Loucy (cell line): ENCODE data around the gene TGDS.
A peak's percentile ranks its signal among the peaks of the same experiment; 100 is the strongest.

Experiments used
- H2AFZ ChIP-seq: fragments of 200-600 bp; sonication (generic); 2 replicates; pipeline ENCODE4 v1.6.0; 2016; ENCODE audit warnings: antibody characterized with exemption, mild to moderate bottlenecking, low read length, moderate library complexity
- H3F3A ChIP-seq: fragments of 200-600 bp; 2 replicates; pipeline ENCODE4 v1.6.0; 2016; ENCODE audit warnings: antibody characterized with exemption, low read depth, mild to moderate bottlenecking
- H3K27me3 ChIP-seq: fragments of 200-600 bp; sonication (generic); 2 replicates; pipeline ENCODE4 v1.6.1; 2014; ENCODE audit warnings: low read length, mild to moderate bottlenecking; ENCODE audit not compliant: insufficient read depth, poor library complexity, severe bottlenecking
- H3K36me3 ChIP-seq: fragments of 200-600 bp; sonication (generic); 2 replicates; pipeline ENCODE4 v1.6.1; 2016; ENCODE audit warnings: low read length; ENCODE audit not compliant: insufficient read depth
- H3K4me1 ChIP-seq: fragments of 200-600 bp; sonication (generic); 2 replicates; pipeline ENCODE4 v1.5.1; 2014; ENCODE audit warnings: low read length, mild to moderate bottlenecking; ENCODE audit not compliant: insufficient read depth, poor library complexity, severe bottlenecking
- H3K4me2 ChIP-seq: fragments of 200-600 bp; sonication (generic); 2 replicates; pipeline ENCODE4 v1.6.0; 2014; ENCODE audit warnings: antibody characterized with exemption, low read length, low read depth, mild to moderate bottlenecking; ENCODE audit not compliant: poor library complexity, severe bottlenecking
- H3K4me3 ChIP-seq: fragments of 200-600 bp; sonication (generic); 2 replicates; pipeline ENCODE4 v1.5.1; 2014; ENCODE audit warnings: low read length, mild to moderate bottlenecking, mixed read lengths; ENCODE audit not compliant: poor library complexity, severe bottlenecking
- H3K79me2 ChIP-seq: fragments of 200-600 bp; sonication (generic); 2 replicates; pipeline ENCODE4 v1.6.1; 2014; ENCODE audit warnings: low read length; ENCODE audit not compliant: insufficient read depth
- H3K9ac ChIP-seq: fragments of 200-600 bp; sonication (generic); 2 replicates; pipeline ENCODE4 v1.6.0; 2014; ENCODE audit warnings: mild to moderate bottlenecking, low read depth, low read length, moderate library complexity; ENCODE audit not compliant: poor library complexity, severe bottlenecking
- H3K9me2 ChIP-seq: fragments of 200-600 bp; sonication (generic); replicated peaks from 2 replicates; pipeline ENCODE4 v1.6.1; 2016; ENCODE audit warnings: low read depth, low read length, mixed read lengths
- H3K9me3 ChIP-seq: fragments of 200-600 bp; sonication (generic); 2 replicates; pipeline ENCODE4 v1.6.1; 2014; ENCODE audit warnings: mild to moderate bottlenecking, antibody characterized with exemption, low read length, low read depth; ENCODE audit not compliant: insufficient read depth
- H4K20me1 ChIP-seq: fragments of 200-600 bp; sonication (generic); 2 replicates; pipeline ENCODE4 v1.6.0; 2014; ENCODE audit warnings: antibody characterized with exemption, low read length, mild to moderate bottlenecking; ENCODE audit not compliant: insufficient read depth, poor library complexity, severe bottlenecking
- EZH2phosphoT487 ChIP-seq: fragments of 200-600 bp; IDR thresholded peaks from 2 replicates; pipeline ENCODE4 v1.6.1; 2018; ENCODE audit warnings: antibody characterized with exemption, mild to moderate bottlenecking, moderate library complexity, borderline replicate concordance
- TF ChIP-seq, protein P1 (sequence below): fragments of 200-600 bp; sonication (generic); conservative IDR thresholded peaks from 2 replicates; pipeline ENCODE4 v1.5.1; 2014; ENCODE audit warnings: mild to moderate bottlenecking, antibody characterized with exemption, low read length

The TGDS gene

DNA sequence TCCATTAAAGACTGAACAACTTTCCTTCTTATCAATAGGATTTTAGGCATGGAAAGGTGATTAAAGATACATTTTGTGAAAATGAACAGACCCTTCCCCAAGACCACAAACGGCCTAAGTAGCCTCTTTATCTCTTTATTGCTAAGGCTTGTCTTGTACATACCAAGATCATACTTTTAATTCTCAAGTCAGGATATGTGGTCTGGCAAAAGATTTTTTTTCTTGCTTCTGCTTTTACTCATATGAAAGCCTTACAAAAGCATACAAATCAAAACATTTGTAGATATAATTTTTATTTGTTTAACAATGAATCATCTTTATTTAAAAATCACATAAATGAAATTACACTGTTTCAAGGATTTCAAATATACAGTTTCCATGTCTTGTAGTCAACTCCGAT lies 35.8 kb downstream of the TGDS start:
- Histone ChIP-seq H3K9ac (no peak overlapping the region), H3F3A (no peaks in the 10 kb centered on the region), H3K36me3 (no peaks in the 10 kb centered on the region), H3K27me3 (no peaks in the 10 kb centered on the region), H3K4me3 (no peak overlapping the region), H3K9me2 (no peaks in the 10 kb centered on the region), H3K9me3 (no peaks in the 10 kb centered on the region), H2AFZ (no peak overlapping the region), H3K4me2 (no peak overlapping the region), H4K20me1 (no peaks in the 10 kb centered on the region), H3K4me1 (peaks cover 13% of the 10 kb centered on the region), H3K79me2 (no peaks in the 10 kb centered on the region)
- TF ChIP-seq, protein P1, sequence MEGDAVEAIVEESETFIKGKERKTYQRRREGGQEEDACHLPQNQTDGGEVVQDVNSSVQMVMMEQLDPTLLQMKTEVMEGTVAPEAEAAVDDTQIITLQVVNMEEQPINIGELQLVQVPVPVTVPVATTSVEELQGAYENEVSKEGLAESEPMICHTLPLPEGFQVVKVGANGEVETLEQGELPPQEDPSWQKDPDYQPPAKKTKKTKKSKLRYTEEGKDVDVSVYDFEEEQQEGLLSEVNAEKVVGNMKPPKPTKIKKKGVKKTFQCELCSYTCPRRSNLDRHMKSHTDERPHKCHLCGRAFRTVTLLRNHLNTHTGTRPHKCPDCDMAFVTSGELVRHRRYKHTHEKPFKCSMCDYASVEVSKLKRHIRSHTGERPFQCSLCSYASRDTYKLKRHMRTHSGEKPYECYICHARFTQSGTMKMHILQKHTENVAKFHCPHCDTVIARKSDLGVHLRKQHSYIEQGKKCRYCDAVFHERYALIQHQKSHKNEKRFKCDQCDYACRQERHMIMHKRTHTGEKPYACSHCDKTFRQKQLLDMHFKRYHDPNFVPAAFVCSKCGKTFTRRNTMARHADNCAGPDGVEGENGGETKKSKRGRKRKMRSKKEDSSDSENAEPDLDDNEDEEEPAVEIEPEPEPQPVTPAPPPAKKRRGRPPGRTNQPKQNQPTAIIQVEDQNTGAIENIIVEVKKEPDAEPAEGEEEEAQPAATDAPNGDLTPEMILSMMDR = no peak
- no peak for TF ChIP-seq EZH2phosphoT487

DNA sequence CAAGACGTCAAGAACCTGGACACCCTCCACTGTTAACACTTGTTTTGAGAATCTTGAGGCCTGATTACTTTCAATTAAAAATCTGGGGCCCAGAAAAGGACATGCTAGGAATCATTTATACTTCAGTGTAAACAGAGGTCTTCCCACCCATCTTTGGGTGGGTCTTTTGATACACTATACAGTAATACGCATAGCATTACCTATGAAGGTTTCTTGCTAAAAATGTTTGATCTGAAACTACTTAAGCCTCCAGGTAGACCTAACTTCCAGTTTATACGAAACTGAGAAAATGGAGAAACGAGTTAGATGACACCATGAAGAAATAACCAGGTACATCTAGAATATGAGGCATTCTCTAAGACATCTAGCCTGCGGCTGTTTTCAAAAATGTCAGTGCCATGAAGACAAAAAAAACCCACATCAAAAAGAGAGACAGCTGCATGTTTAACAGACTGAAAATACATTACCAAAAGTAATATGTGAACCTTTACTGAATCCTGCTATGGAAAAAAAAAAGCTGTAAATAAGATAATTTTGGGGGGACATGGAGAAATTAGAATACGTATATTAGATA lies 36.6 kb downstream of the TGDS start:
- TF ChIP-seq EZH2phosphoT487 = no peak
- TF ChIP-seq, protein P1 = no peak
- H3K9ac ChIP-seq = no peak overlapping the region
- H3F3A ChIP-seq = no peaks in the 10 kb centered on the region
- no peaks in the 10 kb centered on the region for H4K20me1 ChIP-seq
- no peak overlapping the region for H2AFZ ChIP-seq
- H3K27me3 ChIP-seq = no peaks in the 10 kb centered on the region
- H3K4me1 ChIP-seq = peaks cover 13% of the 10 kb centered on the region
- no peaks in the 10 kb centered on the region for H3K36me3 ChIP-seq
- no peak overlapping the region for H3K4me3 ChIP-seq
- H3K9me3 ChIP-seq = no peaks in the 10 kb centered on the region
- H3K9me2 ChIP-seq = no peaks in the 10 kb centered on the region
- H3K79me2 ChIP-seq = no peaks in the 10 kb centered on the region
- H3K4me2 ChIP-seq = peak overlapping the region; percentile 14

DNA sequence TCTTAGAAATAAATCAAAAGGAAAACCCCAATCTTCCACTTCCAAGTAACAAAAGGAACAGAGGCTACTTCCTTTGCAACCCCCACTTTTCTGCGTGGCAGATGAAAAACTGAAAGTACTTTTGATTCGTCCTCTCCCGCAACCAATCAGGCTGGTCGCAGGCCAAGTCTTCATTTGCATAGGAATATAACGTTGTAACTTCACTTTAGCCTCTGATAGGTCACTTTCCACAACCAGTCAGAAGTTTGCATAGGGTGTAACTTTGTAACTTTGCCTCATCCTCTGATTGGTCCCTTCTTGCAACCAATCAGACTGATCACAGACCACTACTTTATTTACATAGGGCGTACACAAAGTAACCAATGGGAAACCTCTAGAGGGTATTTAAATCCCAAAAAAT lies 37.2 kb downstream of the TGDS start:
- Histone ChIP-seq H3K27me3 (no peaks in the 10 kb centered on the region), H3K4me2 (no peak overlapping the region), H3K9me2 (no peaks in the 10 kb centered on the region), H3F3A (no peaks in the 10 kb centered on the region), H3K4me1 (peaks cover 13% of the 10 kb centered on the region), H3K36me3 (no peaks in the 10 kb centered on the region), H3K4me3 (no peak overlapping the region), H3K79me2 (no peaks in the 10 kb centered on the region), H2AFZ (peak overlapping the region; percentile 0; the same call in 1 of the 2 replicates), H4K20me1 (no peaks in the 10 kb centered on the region), H3K9ac (no peak overlapping the region), H3K9me3 (no peaks in the 10 kb centered on the region)
- TF ChIP-seq EZH2phosphoT487 = no peak
- TF ChIP-seq, protein P1 = no peak
